Measurements from ENCODE around the gene CYP2C19. TPM values are rescaled to one million over a fixed set of nuclear protein-coding genes. Genes with fewer than 3 reads are reported as not detected.
"Not testable (repeated sequence)": the region's sequence is repeated elsewhere in the genome, so short reads cannot be mapped to it uniquely, and the experiment has no call there.

CYP2C19 gene
- total RNA-seq, 1 donor from 2014 or later: not detected

- no peak overlapping the region for H3K4me3 Mint-ChIP-seq (ENCODE audit: unreplicated experiment)
- no peaks in the 10 kb centered on the region for H3K4me1 Mint-ChIP-seq (ENCODE audit: unreplicated experiment)
- H3K27me3 Mint-ChIP-seq (ENCODE audit: unreplicated experiment): peaks cover 3% of the 10 kb centered on the region
- H3K27ac Mint-ChIP-seq (ENCODE audit: unreplicated experiment): no peak overlapping the region
- H3K9me3 Mint-ChIP-seq (ENCODE audit: unreplicated experiment): peaks cover 6% of the 10 kb centered on the region
- no peak for TF ChIP-seq CTCF (IDR thresholded peaks at IDR 0.05; ENCODE audit: unreplicated experiment)
- DNase-seq (ENCODE audit: low spot score): no peak
- H3K36me3 Mint-ChIP-seq (ENCODE audit: low read depth, unreplicated experiment): no peaks in the 10 kb centered on the region
Measured at GRCh38 chr10:94747838-94748237, 14.6 kb upstream of the CYP2C19 start.

- H3K36me3 Mint-ChIP-seq (ENCODE audit: low read depth, unreplicated experiment): no peaks in the 10 kb centered on the region
Measured at GRCh38 chr10:94757916-94758315, 4.6 kb upstream of the CYP2C19 start.

GRCh38 chr10:94760586-94761178 is 1.8 kb upstream of the CYP2C19 start:
- TF ChIP-seq CTCF (IDR thresholded peaks at IDR 0.05; ENCODE audit: unreplicated experiment): no peak
- Mint-ChIP-seq H3K4me3 (ENCODE audit: unreplicated experiment) (no peak overlapping the region), H3K36me3 (ENCODE audit: low read depth, unreplicated experiment) (peaks cover 3% of the 10 kb centered on the region), H3K4me1 (ENCODE audit: unreplicated experiment) (no peaks in the 10 kb centered on the region), H3K27ac (ENCODE audit: unreplicated experiment) (no peak overlapping the region), H3K9me3 (ENCODE audit: unreplicated experiment) (no peaks in the 10 kb centered on the region), H3K27me3 (ENCODE audit: unreplicated experiment) (peaks cover 1% of the 10 kb centered on the region)
- DNase-seq (ENCODE audit: low spot score): no peak

More at GRCh38 chr10:94757916-94758315, 4.6 kb upstream of the CYP2C19 start:
- H3K9me3 Mint-ChIP-seq (ENCODE audit: unreplicated experiment): no peaks in the 10 kb centered on the region
- H3K27me3 Mint-ChIP-seq (ENCODE audit: unreplicated experiment): peaks cover 1% of the 10 kb centered on the region
- no peak for TF ChIP-seq CTCF (IDR thresholded peaks at IDR 0.05; ENCODE audit: unreplicated experiment)
- H3K4me3 Mint-ChIP-seq (ENCODE audit: unreplicated experiment): no peak overlapping the region
- H3K4me1 Mint-ChIP-seq (ENCODE audit: unreplicated experiment): no peaks in the 10 kb centered on the region
- no peak overlapping the region for H3K27ac Mint-ChIP-seq (ENCODE audit: unreplicated experiment)
- no peak for DNase-seq (ENCODE audit: low spot score)

- not testable (repeated sequence) for H3K36me3 Mint-ChIP-seq (ENCODE audit: low read depth, unreplicated experiment); H3K4me3 Mint-ChIP-seq (ENCODE audit: unreplicated experiment); H3K27ac Mint-ChIP-seq (ENCODE audit: unreplicated experiment); H3K4me1 Mint-ChIP-seq (ENCODE audit: unreplicated experiment); H3K9me3 Mint-ChIP-seq (ENCODE audit: unreplicated experiment); DNase-seq (ENCODE audit: low spot score); H3K27me3 Mint-ChIP-seq (ENCODE audit: unreplicated experiment)
Measured at GRCh38 chr10:94775425-94775824, 12.9 kb downstream of the CYP2C19 start.

- no peak for DNase-seq (ENCODE audit: low spot score)
- TF ChIP-seq CTCF (IDR thresholded peaks at IDR 0.05; ENCODE audit: unreplicated experiment): no peak
- Mint-ChIP-seq H3K27ac (ENCODE audit: unreplicated experiment) (no peak overlapping the region), H3K9me3 (ENCODE audit: unreplicated experiment) (no peaks in the 10 kb centered on the region), H3K36me3 (ENCODE audit: low read depth, unreplicated experiment) (no peaks in the 10 kb centered on the region), H3K4me3 (ENCODE audit: unreplicated experiment) (no peak overlapping the region), H3K4me1 (ENCODE audit: unreplicated experiment) (no peaks in the 10 kb centered on the region), H3K27me3 (ENCODE audit: unreplicated experiment) (peaks cover 6% of the 10 kb centered on the region)
Measured at GRCh38 chr10:94777886-94778458, 15.5 kb downstream of the CYP2C19 start.
